Activated CD8-positive, alpha-beta T cell treated with anti-CD3 and anti-CD28 coated beads for 36 hours (primary cell): Measurements from ENCODE around the gene OAS2. TPM values are rescaled to one million over a fixed set of nuclear protein-coding genes. Genes with fewer than 3 reads are reported as not detected.
A peak's percentile ranks its signal among the peaks of the same experiment; 100 is the strongest.
"Not testable (repeated sequence)": the region's sequence is repeated elsewhere in the genome, so short reads cannot be mapped to it uniquely, and the experiment has no call there.

ENCODE experiments used
- ATAC-seq: fragments of 200-7000 bp; cut with Tn5 transposase; one replicate; pipeline ENCODE4 v1.10.0; 2021; ENCODE audit warnings: mild to moderate bottlenecking, moderate library complexity
- CTCF ChIA-PET: fragments of 350-600 bp; sonication (Branson Sonifier 250); formaldehyde crosslinking; loops from one replicate; lab custom pipeline; 2021; ENCODE audit warnings: antibody characterized with exemption; lab: Charles Lee
- POLR2A ChIA-PET: fragments of 350-600 bp; sonication (Branson Sonifier 250); formaldehyde crosslinking; loops from one replicate; lab custom pipeline; 2021; ENCODE audit warnings: antibody characterized with exemption; lab: Charles Lee
- DNase-seq: peaks from one replicate; pipeline ENCODE4 v3.0.0-alpha.2; 2020
- H3K27ac Mint-ChIP-seq: one replicate; pipeline ENCODE4 v1.8.0; 2021; ENCODE audit warnings: mild to moderate bottlenecking, mixed read lengths
- H3K27me3 Mint-ChIP-seq: one replicate; pipeline ENCODE4 v1.8.0; 2021; ENCODE audit warnings: mixed read lengths
- H3K36me3 Mint-ChIP-seq: one replicate; pipeline ENCODE4 v1.8.0; 2021; ENCODE audit warnings: low read depth, mixed read lengths
- H3K4me1 Mint-ChIP-seq: one replicate; pipeline ENCODE4 v1.8.0; 2021; ENCODE audit warnings: low read depth, mixed read lengths
- H3K4me3 Mint-ChIP-seq: one replicate; pipeline ENCODE4 v1.8.0; 2021; ENCODE audit warnings: mild to moderate bottlenecking, moderate library complexity, mixed read lengths
- H3K9me3 Mint-ChIP-seq: one replicate; pipeline ENCODE4 v1.8.0; 2021; ENCODE audit warnings: mixed read lengths
- CTCF ChIP-seq: fragments of 200-600 bp; IDR thresholded peaks from one replicate; pipeline ENCODE4 v1.8.0; 2022; ENCODE audit warnings: antibody characterized with exemption, mild to moderate bottlenecking
- intact Hi-C: fragments of 100-400 bp; cut with micrococcal nuclease; formaldehyde crosslinking; loops from one replicate; pipeline ENCODE4 v1.10.0; 2022
- total RNA-seq, 2 experiments: library from RNA; stranded (reverse); gene quantifications; one replicate each; pipeline ENCODE4 v1.2.3, GENCODE V29; 2021

OAS2 gene
- total RNA-seq, 2 experiments from 2014 or later: 95.7 to 104 TPM

- Mint-ChIP-seq H3K4me1 (peaks cover 61% of the 10 kb centered on the region), H3K27me3 (no peaks in the 10 kb centered on the region), H3K36me3 (peaks cover 92% of the 10 kb centered on the region), H3K27ac (peak overlapping the region; percentile 50), H3K9me3 (peaks cover 40% of the 10 kb centered on the region), H3K4me3 (no peak overlapping the region)
- ATAC-seq (no peak), DNase-seq (no peak)
- ChIA-PET POLR2A (interaction anchor here (6.9 kb wide), 1 partner anchor 8 kb away, joined by 74 read pairs; the partner anchor contains the start of gene OAS2), CTCF (no interaction called here)
- intact Hi-C loops: no loop called here
- no peak for TF ChIP-seq CTCF
These were observed 8.0 kb downstream of the OAS2 start for GRCh38 chr12:112986291-112986800.

GRCh38 chr12:112987561-112987960 lies 9.2 kb downstream of the OAS2 start:
- no peak for DNase-seq
- H3K4me1 Mint-ChIP-seq: peaks cover 49% of the 10 kb centered on the region
- H3K4me3 Mint-ChIP-seq: no peak overlapping the region
- TF ChIP-seq CTCF: no peak
- ChIA-PET CTCF (interaction anchor here (0.8 to 6.8 kb wide), 4 partner anchors 10 to 165 kb away, joined by 3 to 54 read pairs (median 5); partner anchors contain the start of gene OAS2), POLR2A (interaction anchor here (0.8 to 6.9 kb wide), 4 partner anchors 9 to 102 kb away, joined by 3 to 74 read pairs (median 4); partner anchors contain the start of gene OAS2)
- H3K36me3 Mint-ChIP-seq: peaks cover 92% of the 10 kb centered on the region
- intact Hi-C loops: no loop called here
- peaks cover 32% of the 10 kb centered on the region for H3K9me3 Mint-ChIP-seq
- H3K27me3 Mint-ChIP-seq: no peaks in the 10 kb centered on the region
- peak overlapping the region; percentile 92 for H3K27ac Mint-ChIP-seq
- no peak for ATAC-seq

- Mint-ChIP-seq H3K36me3 (peaks cover 94% of the 10 kb centered on the region), H3K4me3 (no peak overlapping the region), H3K4me1 (peaks cover 45% of the 10 kb centered on the region), H3K9me3 (peaks cover 31% of the 10 kb centered on the region), H3K27me3 (no peaks in the 10 kb centered on the region), H3K27ac (peak overlapping the region; percentile 92)
- TF ChIP-seq CTCF: no peak
- ChIA-PET POLR2A (interaction anchor here (0.8 to 6.9 kb wide), 5 partner anchors 10 to 101 kb away, joined by 3 to 74 read pairs (median 4); partner anchors contain the start of genes OAS1 and OAS2), CTCF (interaction anchor here (1.3 to 6.8 kb wide), 4 partner anchors 11 to 186 kb away, joined by 3 to 54 read pairs (median 6); partner anchors contain the start of gene OAS2)
- intact Hi-C loops: no loop called here
- peak; percentile 60 for DNase-seq
- peak; percentile 69 for ATAC-seq
These were observed 9.9 kb downstream of the OAS2 start for GRCh38 chr12:112988224-112988623.

- ATAC-seq (peak; percentile 20), DNase-seq (peak; percentile 16)
- peaks cover 40% of the 10 kb centered on the region for H3K4me1 Mint-ChIP-seq
- H3K4me3 Mint-ChIP-seq, H3K27me3 Mint-ChIP-seq, intact Hi-C loops: not testable (repeated sequence)
- H3K27ac Mint-ChIP-seq: peak overlapping the region; percentile 92
- ChIA-PET CTCF (interaction anchor here (1.2 to 6.8 kb wide), 6 partner anchors 12 to 185 kb away, joined by 3 to 54 read pairs (median 4); partner anchors contain the start of gene OAS2), POLR2A (interaction anchor here (1.4 to 6.9 kb wide), 3 partner anchors 10 to 100 kb away, joined by 4 to 74 read pairs (median 8); partner anchors contain the start of genes OAS1 and OAS2)
- H3K9me3 Mint-ChIP-seq: peaks cover 28% of the 10 kb centered on the region
- H3K36me3 Mint-ChIP-seq: peaks cover 93% of the 10 kb centered on the region
These were observed 10.6 kb downstream of the OAS2 start for GRCh38 chr12:112988823-112989385.

- DNase-seq (no peak), ATAC-seq (no peak)
- POLR2A ChIA-PET: interaction anchor here (2.0 to 6.9 kb wide), 2 partner anchors 11 to 83 kb away, joined by 8 to 74 read pairs; partner anchors contain the start of genes OAS1 and OAS2
- Mint-ChIP-seq H3K27me3 (no peaks in the 10 kb centered on the region), H3K4me1 (peaks cover 36% of the 10 kb centered on the region), H3K36me3 (peaks cover 87% of the 10 kb centered on the region), H3K4me3 (no peak overlapping the region), H3K9me3 (peaks cover 20% of the 10 kb centered on the region), H3K27ac (peak overlapping the region; percentile 32)
- TF ChIP-seq CTCF: no peak
- intact Hi-C loops: no loop called here
- CTCF ChIA-PET: interaction anchor here (0.8 to 6.8 kb wide), 7 partner anchors 12 to 184 kb away, joined by 3 to 54 read pairs (median 4); partner anchors contain the start of gene OAS2
These were observed 11.5 kb downstream of the OAS2 start for GRCh38 chr12:112989806-112990205.
